Type B pancreatic cell (in vitro differentiated cells): Measurements from ENCODE around the gene GAL3ST2. TPM values are rescaled to one million over a fixed set of nuclear protein-coding genes. Genes with fewer than 3 reads are reported as not detected.

Experiments
- DNase-seq: peaks from one replicate; pipeline ENCODE4 v3.0.0; 2021; ENCODE audit warnings: mixed read lengths; ENCODE audit not compliant: unreplicated experiment; ENCODE audit errors: extremely low spot score
- H3K27ac Mint-ChIP-seq: 2 replicates; pipeline ENCODE4 v1.8.0; 2021; ENCODE audit warnings: mild to moderate bottlenecking, mixed read lengths
- H3K27me3 Mint-ChIP-seq: 2 replicates; pipeline ENCODE4 v1.8.0; 2021; ENCODE audit warnings: mixed read lengths
- H3K36me3 Mint-ChIP-seq: 2 replicates; pipeline ENCODE4 v1.8.0; 2021; ENCODE audit warnings: mixed read lengths
- H3K4me1 Mint-ChIP-seq: one replicate; pipeline ENCODE4 v1.8.0; 2021; ENCODE audit warnings: mixed read lengths; ENCODE audit not compliant: unreplicated experiment
- H3K4me3 Mint-ChIP-seq: 2 replicates; pipeline ENCODE4 v1.8.0; 2021; ENCODE audit warnings: mild to moderate bottlenecking, mixed read lengths
- H3K9me3 Mint-ChIP-seq: 2 replicates; pipeline ENCODE4 v1.8.0; 2021; ENCODE audit warnings: mixed read lengths
- total RNA-seq: library from RNA; stranded (reverse); gene quantifications from 2 replicates; pipeline ENCODE4 v1.2.1, GENCODE V29; 2021; ENCODE audit warnings: low replicate concordance
- TF ChIP-seq, protein P1 (sequence below): fragments of 200-600 bp; sonication (generic); conservative IDR thresholded peaks from 2 replicates; pipeline ENCODE4 v1.5.0; 2021; ENCODE audit warnings: antibody characterized with exemption, mild to moderate bottlenecking

GAL3ST2 gene
- total RNA-seq, 1 donor from 2014 or later, result 0.29 TPM

DNA sequence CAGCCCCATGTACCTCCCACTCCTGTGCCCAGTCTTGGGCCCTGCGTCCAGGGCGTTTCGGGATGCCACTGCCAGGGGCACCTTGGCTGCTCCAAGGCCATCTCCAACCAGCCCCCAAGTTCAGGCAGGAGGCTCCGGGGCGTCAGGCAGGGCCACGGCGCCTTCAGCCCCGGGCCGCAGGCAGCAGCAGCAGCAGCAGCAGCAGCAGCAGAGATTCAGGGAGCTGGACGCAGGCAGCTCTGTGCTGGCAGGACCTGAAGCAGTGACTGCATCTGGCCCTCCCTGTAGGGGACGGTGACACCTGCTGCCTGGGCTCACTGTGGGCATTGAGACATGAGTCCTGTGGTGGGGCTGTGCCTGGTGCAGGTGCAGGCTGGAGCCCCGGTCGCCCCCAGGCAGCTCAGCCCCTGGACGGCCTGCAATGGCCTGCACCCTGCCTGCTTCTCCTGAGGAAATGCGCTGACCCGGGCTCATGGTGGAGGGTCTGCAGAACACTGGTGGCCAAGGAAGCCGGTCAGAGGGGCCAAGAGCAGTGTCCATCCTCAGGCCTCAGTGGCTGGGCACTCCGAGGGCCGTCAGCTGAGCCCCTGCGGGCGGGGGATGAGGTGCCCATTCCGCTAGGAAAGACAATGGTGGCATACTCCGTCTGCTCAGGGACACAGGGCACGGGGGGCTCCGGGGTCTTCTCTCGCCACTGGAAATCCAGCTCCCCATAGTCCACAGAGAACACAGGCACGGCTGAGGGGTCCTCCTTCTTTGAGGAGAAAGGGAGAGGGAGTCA, 74.1 kb downstream of the GAL3ST2 start:
- Mint-ChIP-seq H3K4me1 (no peaks in the 10 kb centered on the region), H3K27ac (no peak overlapping the region), H3K4me3 (no peak overlapping the region), H3K27me3 (peaks cover 11% of the 10 kb centered on the region), H3K36me3 (no peaks in the 10 kb centered on the region), H3K9me3 (no peaks in the 10 kb centered on the region)
- TF ChIP-seq, protein P1, sequence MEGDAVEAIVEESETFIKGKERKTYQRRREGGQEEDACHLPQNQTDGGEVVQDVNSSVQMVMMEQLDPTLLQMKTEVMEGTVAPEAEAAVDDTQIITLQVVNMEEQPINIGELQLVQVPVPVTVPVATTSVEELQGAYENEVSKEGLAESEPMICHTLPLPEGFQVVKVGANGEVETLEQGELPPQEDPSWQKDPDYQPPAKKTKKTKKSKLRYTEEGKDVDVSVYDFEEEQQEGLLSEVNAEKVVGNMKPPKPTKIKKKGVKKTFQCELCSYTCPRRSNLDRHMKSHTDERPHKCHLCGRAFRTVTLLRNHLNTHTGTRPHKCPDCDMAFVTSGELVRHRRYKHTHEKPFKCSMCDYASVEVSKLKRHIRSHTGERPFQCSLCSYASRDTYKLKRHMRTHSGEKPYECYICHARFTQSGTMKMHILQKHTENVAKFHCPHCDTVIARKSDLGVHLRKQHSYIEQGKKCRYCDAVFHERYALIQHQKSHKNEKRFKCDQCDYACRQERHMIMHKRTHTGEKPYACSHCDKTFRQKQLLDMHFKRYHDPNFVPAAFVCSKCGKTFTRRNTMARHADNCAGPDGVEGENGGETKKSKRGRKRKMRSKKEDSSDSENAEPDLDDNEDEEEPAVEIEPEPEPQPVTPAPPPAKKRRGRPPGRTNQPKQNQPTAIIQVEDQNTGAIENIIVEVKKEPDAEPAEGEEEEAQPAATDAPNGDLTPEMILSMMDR, result no peak
- peak; percentile 66 for DNase-seq

DNA sequence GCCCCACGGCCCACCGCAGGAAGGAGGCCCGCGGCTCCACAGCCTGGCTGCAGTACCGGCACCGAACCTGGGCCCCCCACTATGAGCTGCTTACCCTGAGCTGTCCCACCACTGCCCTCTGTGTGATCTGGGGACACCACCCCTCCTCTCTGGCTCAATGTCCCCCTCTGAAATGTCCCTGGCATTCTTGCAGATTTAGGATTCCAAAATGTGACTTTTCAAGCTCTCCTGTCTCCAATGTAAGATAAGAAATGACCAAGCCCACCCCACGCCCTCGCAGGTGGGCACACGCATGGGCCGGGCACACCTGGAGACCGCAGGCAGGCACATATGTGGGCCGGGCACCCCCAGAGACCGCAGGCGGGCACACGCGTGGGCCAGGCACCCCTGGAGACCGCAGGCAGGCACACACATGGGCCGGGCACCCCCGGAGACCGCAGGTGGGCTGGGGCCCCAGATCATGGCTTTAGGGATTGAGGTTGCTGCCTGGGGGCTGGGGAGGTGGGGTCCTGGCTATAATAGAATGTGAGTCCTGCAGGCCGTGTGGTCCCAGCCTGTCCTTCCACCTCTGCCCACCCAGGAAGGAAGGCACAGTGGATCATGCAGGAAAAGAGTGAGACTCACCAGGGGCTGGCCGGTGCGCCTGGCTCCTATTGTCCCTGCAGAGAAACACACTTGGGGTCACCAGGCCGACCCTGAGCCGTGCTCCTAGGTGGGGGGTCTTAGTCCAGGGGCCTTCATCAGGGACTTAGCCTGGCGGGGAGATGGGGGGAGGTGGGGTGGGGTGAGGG, 74.9 kb downstream of the GAL3ST2 start:
- Mint-ChIP-seq H3K27ac (no peak overlapping the region), H3K4me3 (no peak overlapping the region), H3K9me3 (no peaks in the 10 kb centered on the region), H3K4me1 (no peaks in the 10 kb centered on the region), H3K36me3 (no peaks in the 10 kb centered on the region), H3K27me3 (peaks cover 5% of the 10 kb centered on the region)
- peak; percentile 52 for DNase-seq
- TF ChIP-seq, protein P1, result no peak

DNA sequence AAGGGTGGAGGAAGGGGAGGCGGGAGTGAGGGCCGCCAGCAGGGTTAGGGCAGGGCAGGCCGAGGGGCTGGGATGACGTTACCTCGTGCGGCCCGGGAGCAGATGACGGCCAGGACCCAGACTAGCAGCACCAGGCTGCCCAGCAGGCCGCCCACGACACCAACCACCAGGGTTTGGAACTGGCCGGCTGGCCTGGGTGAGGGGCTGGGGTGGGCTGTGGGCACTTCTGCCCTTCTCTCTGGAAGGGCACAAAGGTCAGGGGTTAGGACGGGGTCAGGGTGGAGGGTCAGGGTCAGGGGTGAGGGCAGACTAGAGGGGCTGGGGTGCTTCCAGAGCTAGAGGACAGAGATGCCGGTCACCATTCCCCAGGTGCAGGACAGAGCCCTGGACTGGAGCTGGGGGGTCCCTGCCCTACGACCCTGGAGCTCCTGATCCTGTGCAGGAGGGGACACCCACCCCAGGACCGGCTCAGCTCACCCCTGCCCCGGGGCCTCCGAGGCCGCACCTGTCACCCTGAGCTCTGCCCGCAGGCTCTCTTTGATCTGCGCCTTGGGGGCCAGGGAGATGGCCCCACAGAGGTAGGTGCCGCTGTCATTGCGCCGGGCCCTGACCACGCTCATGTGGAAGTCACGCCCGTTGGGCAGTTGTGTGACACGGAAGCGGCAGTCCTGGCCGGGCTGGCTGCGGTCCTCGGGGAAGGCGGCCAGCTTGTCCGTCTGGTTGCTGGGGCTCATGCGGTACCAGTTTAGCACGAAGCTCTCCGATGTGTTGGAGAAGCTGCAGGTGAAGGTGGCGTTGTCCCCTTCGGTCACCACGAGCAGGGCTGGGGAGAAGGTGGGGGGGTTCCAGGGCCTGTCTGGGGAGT, 75.7 kb downstream of the GAL3ST2 start:
- H3K27ac Mint-ChIP-seq, result no peak overlapping the region
- H3K4me1 Mint-ChIP-seq, result no peaks in the 10 kb centered on the region
- DNase-seq, result peak; percentile 71
- TF ChIP-seq, protein P1, result no peak
- peaks cover 3% of the 10 kb centered on the region for H3K27me3 Mint-ChIP-seq
- H3K4me3 Mint-ChIP-seq, result no peak overlapping the region
- no peaks in the 10 kb centered on the region for H3K36me3 Mint-ChIP-seq
- H3K9me3 Mint-ChIP-seq, result no peaks in the 10 kb centered on the region

DNA sequence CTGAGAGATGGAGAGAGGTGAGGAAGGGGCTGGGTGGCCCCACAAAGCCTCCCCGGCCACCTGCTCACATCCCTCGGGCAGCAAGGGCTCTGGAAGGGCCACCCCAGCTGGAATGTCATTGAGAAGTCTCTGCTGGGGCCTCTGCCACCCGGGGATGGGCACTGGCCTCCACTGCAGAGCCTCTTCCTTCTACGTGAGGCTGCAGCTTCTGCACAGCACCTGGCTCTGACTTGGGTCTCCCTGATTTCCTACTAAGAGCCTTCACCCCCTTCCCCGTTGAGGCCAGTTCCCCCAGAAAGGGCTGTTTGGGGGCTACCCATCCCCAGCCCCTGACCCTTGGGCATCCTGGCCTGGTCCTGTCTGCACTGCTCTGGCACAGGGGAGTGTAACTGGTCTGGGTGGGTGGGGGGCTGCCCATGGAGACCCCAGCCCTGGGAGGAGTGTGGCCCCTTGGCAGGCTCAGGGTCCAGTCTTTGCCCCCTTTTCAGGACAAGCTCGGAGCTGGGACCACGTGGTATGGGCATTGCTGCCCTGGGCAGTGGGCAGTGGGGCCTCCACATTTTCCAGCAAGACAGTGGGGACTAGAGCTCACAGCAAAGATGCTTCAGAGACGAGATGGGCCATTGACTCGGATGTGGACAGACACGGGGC, 76.5 kb downstream of the GAL3ST2 start:
- Mint-ChIP-seq H3K9me3 (no peaks in the 10 kb centered on the region), H3K36me3 (no peaks in the 10 kb centered on the region), H3K4me3 (no peak overlapping the region), H3K27ac (no peak overlapping the region), H3K27me3 (peaks cover 3% of the 10 kb centered on the region), H3K4me1 (no peaks in the 10 kb centered on the region)
- no peak for DNase-seq
- TF ChIP-seq, protein P1, result no peak

Other genes starting within 250 kb of the GAL3ST2 start
- 41.5 and 108 TPM in 2 replicates for gene BOK, start 218.1 kb upstream of the GAL3ST2 start, total RNA-seq
- 51.3 and 53.3 TPM in 2 replicates for gene THAP4, start 139.7 kb upstream of the GAL3ST2 start, total RNA-seq
- 96.5 and 112 TPM in 2 replicates for gene ATG4B, start 139.1 kb upstream of the GAL3ST2 start, total RNA-seq
- gene DTYMK, start 90.0 kb upstream of the GAL3ST2 start, total RNA-seq, result 32.7 and 66.7 TPM in 2 replicates
- 37.6 and 48.8 TPM in 2 replicates for gene ING5, start 74.8 kb upstream of the GAL3ST2 start, total RNA-seq
- gene D2HGDH, start 42.2 kb upstream of the GAL3ST2 start, total RNA-seq, result 17.3 and 36.0 TPM in 2 replicates
- 0.19 and 0.51 TPM in 2 replicates for gene NEU4, start 32.4 kb downstream of the GAL3ST2 start, total RNA-seq
- gene PDCD1, start 82.1 kb downstream of the GAL3ST2 start, total RNA-seq, result not detected in 2 replicates
- gene RTP5, start 92.9 kb downstream of the GAL3ST2 start, total RNA-seq, result not detected in 2 replicates